ENCODE measurements around the gene AHCYL2.
"Not testable (repeated sequence)": the region's sequence is repeated elsewhere in the genome, so short reads cannot be mapped to it uniquely, and the experiment has no call there.

AHCYL2 gene

DNA sequence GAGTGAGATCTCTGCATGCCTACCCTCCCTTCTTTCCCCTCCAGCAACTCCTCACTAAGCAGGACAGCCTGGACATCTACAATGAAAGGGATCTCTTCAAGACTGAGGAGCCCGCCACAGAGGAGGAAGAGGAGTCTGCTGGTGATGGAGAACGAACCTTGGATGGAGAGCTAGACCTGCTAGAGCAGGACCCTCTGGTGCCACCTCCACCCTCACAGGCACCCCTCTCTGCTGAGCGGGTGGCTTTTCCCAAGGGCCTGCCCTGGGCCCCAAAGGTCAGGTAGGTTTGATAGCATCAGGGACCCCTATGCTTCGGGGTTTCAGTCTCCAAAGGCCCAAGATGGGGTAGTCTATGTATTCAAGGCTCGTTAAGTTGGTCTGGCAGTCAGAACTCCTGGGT, 233.3 kb downstream of the AHCYL2 start:
- no peak for DNase-seq

DNA sequence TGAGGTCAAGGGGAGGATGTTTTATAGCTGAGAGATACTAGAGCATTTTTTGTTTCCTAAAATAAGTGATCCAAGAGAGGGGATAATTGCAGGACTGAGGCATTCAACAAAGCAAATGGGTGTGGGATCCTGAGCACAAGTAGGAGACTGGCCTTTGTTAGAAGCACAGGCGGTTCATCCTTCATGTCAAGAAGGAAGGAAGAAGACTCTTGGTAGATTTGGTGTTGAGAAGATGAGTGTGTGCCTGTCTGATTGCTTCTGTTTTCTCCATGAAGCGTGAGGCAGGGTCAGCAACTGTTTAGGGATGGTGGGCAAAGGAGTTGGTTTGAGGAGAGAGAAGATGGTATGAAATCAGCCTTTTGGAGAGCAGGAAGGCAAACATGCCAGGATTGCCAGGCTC, 237.0 kb downstream of the AHCYL2 start:
- DNase-seq = no peak

DNA sequence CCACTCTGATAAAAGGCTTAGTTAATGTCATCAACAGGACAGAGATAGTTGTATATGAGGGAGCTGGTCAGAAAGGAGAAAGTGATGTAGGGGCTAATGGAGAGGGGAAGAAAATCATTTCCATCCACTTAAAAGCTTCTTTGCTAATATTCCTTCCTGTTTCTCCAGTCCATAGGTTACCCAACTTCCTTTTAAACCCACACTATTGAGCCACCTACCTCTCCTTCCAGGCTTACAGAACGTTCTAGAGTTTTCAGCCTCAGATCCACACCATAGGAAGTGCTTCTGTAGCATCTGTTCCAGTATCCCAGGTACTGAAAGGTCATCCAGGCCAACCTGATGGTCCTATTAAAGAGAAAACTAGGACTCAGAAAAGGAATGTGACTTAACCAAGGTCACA, 237.6 kb downstream of the AHCYL2 start:
- DNase-seq = no peak

DNA sequence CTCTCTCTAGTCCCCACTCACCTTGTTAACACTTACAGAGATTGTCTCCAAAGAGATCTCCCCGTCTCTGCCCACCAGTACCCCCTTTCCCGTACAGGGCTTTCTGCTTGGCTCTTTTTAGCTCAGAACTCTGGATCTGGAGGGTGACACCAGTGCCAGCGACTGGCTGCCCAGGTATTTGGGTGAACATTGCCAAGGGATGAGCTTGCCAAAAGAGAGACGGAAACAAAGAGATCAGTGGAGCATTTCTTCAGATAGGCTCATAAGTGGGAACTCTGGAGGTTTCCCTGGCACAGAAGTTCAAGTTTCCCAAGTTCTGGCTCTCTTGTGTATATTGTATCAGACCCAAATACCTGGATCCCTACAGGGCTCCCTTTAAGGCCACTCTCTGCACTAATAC, 239.4 kb downstream of the AHCYL2 start:
- DNase-seq = no peak

DNA sequence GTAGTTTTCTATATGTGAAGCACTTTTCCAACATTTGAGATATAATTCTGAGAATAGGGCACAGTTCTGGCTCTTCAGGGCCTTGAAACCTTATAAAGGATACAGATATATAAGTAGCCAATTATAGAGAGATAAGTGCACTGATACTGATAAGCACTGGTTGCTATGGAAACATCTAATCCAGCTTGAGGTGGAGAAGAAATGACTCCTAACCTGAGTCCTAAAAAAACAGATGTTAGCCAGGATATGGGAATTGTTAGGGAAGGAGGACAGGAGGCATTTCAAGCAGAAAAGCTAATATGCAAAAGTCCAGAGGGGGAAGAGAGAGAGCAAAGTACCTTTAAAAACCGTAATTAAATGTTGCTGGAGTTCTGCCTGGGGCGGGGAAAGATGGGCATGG, 240.2 kb downstream of the AHCYL2 start:
- DNase-seq = no peak

DNA sequence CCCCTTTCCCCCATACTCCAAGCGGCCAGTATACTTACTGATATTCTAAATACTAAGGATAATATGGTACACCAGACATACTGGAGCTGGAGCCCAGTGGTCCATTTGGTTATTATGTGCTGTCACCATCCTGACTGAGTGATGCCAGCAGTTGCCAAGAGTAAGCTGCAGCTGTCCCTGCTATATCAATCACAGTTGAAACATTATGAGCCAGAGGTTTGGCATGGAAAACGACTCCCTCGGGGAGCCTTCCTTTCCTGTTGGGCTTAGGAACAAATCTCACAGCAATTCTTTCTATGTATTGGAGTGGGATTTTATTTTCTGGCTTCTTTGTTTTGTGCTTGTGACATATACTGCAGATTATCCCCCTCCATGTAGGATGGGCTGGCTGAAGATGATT, 242.0 kb downstream of the AHCYL2 start:
- DNase-seq = no peak

DNA sequence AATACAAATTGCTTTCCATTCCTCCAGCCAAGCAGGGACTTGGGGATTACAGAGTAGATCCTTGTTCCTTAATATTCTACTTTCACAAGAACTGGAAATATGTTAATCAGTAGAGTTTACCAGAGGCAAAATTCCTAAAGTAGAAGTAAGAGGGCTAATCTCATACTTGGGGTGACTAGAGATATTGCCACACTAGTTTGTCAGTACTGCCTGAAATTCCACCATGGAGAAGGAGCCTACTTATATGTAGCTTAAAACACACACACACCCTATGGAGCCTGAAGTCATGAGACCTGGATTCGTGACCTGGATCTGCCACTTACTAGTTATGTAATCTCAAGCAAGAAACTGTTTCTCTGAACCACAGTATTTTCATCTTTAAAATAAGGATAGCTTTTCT, 243.3 kb downstream of the AHCYL2 start:
- no peak for DNase-seq

DNA sequence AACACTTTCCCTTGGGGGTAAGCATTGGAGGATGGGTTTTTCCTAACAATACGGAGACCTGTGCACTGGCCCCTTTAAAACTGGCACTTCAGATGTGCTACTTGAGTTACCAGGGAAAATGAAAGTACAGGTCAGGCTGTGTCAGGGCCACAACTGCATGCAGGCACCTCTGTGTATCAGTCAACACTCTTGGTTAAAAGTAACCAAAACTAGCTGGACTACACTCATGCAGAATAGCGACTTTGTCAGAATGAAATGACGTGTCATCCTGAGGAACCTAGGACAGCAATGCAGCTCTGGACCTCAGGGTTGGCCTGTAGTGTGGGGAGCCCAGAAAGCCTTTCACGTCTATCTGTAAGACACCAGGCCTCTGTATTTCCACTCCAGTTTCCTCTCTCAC, 243.7 kb downstream of the AHCYL2 start:
- DNase-seq = peak in 1 of 2 donors; percentile 11

DNA sequence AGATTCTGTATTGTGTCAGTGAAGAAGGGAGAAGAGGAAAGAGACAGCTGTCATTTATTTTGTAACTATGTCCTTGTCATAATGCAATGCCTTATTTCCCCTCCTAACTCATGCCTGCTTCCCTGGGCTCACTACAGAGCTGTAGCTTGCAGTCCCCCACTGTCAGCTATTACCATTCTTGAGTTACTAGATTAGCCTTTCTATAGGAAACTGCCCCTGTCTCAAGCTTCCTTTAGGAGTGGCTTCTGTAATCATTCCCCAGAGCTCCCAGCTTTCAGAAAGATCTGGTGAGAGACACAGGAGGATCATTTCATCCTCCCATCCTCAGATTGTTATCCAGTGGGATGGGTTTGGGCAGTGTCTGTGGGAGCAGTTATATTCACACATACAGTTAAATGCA, 245.1 kb downstream of the AHCYL2 start:
- no peak for DNase-seq

DNA sequence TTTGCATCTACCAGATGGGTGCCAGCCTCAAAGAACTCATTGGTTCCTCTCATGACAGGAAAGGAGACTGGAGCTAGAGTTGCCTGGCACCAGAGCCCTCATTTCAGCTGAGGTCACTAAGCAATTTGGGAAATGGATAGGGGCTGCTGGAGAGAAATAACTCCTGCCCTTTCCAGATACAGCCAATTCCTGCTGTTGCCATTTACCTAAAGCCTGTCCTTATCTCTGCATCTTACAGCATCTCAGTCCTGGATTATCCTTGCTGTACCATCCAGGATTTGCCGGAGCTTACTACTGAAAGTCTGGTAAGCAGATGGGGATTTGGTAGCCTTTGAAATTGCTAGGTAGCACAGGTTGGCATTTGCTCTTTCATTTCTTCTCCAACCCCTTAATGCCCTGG, 245.6 kb downstream of the AHCYL2 start:
- DNase-seq = no peak

DNA sequence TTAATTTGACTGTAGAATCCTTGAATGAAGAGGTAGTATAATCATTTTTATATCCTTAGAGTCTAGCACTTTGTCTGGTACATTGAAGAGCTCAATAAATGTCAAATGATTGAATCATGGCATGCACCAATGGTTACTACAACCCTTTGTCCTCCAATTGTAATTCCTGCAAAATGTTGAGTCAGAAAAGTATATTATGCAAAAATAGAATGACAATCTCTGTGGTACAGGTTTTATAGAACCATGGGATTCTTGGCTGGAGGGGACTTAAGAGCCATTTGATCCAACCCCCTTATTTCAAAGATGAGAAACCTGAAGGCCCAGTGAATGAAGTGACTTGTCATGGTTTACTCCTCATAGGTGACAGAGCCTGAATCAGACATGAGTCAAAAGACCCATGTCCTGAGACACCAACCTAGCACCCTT, 246.6 kb downstream of the AHCYL2 start:
- DNase-seq = no peak

DNA sequence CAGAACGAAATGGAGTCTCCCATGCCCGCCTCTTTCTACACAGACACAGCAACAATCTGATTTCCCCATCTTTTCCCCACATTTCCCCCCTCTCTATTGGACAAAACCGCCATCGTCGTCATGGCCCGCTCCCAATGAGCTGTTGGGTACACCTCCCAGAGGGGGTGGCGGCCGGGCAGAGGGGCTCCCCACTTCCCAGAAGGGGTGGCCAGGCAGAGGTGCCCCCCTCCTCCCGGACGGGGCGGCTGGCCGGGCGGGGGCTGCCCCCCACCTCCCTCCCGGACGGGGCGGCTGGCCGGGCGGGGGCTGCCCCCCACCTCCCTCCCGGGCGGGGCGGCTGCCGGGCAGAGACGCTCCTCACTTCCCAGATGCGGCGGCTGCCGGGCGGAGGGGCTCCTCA, 251.1 kb downstream of the AHCYL2 start:
- not testable (repeated sequence) for DNase-seq

DNA sequence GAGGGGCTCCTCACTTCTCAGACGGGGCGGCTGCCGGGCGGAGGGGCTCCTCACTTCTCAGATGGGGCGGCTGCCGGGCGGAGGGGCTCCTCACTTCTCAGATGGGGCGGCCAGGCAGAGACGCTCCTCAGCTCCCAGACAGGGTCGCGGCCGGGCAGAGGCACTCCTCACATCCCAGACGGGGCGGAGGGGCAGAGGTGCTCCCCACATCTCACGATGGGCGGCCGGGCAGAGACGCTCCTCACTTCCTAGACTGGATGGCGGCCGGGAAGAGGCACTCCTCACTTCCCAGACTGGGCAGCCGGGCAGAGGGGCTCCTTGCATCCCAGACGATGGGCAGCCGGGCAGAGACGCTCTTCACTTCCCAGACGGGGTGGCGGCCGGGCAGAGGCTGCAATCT, 251.6 kb downstream of the AHCYL2 start:
- DNase-seq = not testable (repeated sequence)
